Measurements from ENCODE around the gene UGDH.

- TF ChIP-seq CTCF (IDR thresholded peaks at IDR 0.05) (no peak), POLR2AphosphoS5 (IDR thresholded peaks at IDR 0.05) (no peak), POLR2A (IDR thresholded peaks at IDR 0.05) (no peak)
These were observed 56.8 kb downstream of the UGDH start for GRCh38 chr4:39470402-39470801.

All from transverse colon (tissue), 4 donors.